Activated CD4-positive, alpha-beta memory T cell treated with anti-CD3 and anti-CD28 coated beads, Interleukin-2, amount 10 ng/mL, durations not matched to agents 7 days and 5 days (primary cell): Measurements from ENCODE around the gene AP3B1. TPM values are rescaled to one million over a fixed set of nuclear protein-coding genes. Genes with fewer than 3 reads are reported as not detected.

Experiments
- CTCF ChIA-PET: fragments of 350-600 bp; sonication (Branson Sonifier 250); formaldehyde crosslinking; loops from one replicate; lab custom pipeline; 2021; ENCODE audit warnings: antibody characterized with exemption, inconsistent platforms; lab: Charles Lee
- POLR2A ChIA-PET: fragments of 350-600 bp; sonication (Branson Sonifier 250); formaldehyde crosslinking; loops from one replicate; lab custom pipeline; 2021; ENCODE audit warnings: antibody characterized with exemption; lab: Charles Lee
- DNase-seq: peaks from one replicate; pipeline ENCODE4 v3.0.0-alpha.2; 2020
- H3K27ac Mint-ChIP-seq: one replicate; pipeline ENCODE4 v1.8.0; 2021; ENCODE audit warnings: mild to moderate bottlenecking, mixed read lengths
- H3K27me3 Mint-ChIP-seq: one replicate; pipeline ENCODE4 v1.8.0; 2021; ENCODE audit warnings: mixed read lengths
- H3K36me3 Mint-ChIP-seq: one replicate; pipeline ENCODE4 v1.8.0; 2021; ENCODE audit warnings: low read depth, mixed read lengths
- H3K4me1 Mint-ChIP-seq: one replicate; pipeline ENCODE4 v1.8.0; 2021; ENCODE audit warnings: mixed read lengths
- H3K4me3 Mint-ChIP-seq: one replicate; pipeline ENCODE4 v1.8.0; 2021; ENCODE audit warnings: mild to moderate bottlenecking, mixed read lengths
- H3K9me3 Mint-ChIP-seq: one replicate; pipeline ENCODE4 v1.8.0; 2021; ENCODE audit warnings: mixed read lengths
- total RNA-seq, 2 experiments: library from RNA; stranded (reverse); gene quantifications; one replicate each; pipeline ENCODE4 v1.2.3, GENCODE V29; 2021

Gene AP3B1
- total RNA-seq, 2 experiments from 2014 or later = 40.3 to 42.7 TPM

GRCh38 chr5:77957081-77957480 lies 337.4 kb downstream of the AP3B1 start:
- H3K36me3 Mint-ChIP-seq = no peaks in the 10 kb centered on the region
- H3K27me3 Mint-ChIP-seq = peaks cover 23% of the 10 kb centered on the region
- peaks cover 10% of the 10 kb centered on the region for H3K4me1 Mint-ChIP-seq
- CTCF ChIA-PET = no interaction called here
- H3K9me3 Mint-ChIP-seq = no peaks in the 10 kb centered on the region
- POLR2A ChIA-PET = no interaction called here
- H3K27ac Mint-ChIP-seq = no peak overlapping the region
- no peak for DNase-seq
- H3K4me3 Mint-ChIP-seq = no peak overlapping the region

- no peaks in the 10 kb centered on the region for H3K9me3 Mint-ChIP-seq
- H3K27ac Mint-ChIP-seq = no peak overlapping the region
- CTCF ChIA-PET = interaction anchor here (1.5 kb wide), 1 partner anchor 325 kb away, joined by 4 read pairs; no protein-coding TSS in a partner anchor
- no peak for DNase-seq
- H3K36me3 Mint-ChIP-seq = no peaks in the 10 kb centered on the region
- peaks cover 6% of the 10 kb centered on the region for H3K4me1 Mint-ChIP-seq
- POLR2A ChIA-PET = no interaction called here
- peaks cover 31% of the 10 kb centered on the region for H3K27me3 Mint-ChIP-seq
- H3K4me3 Mint-ChIP-seq = no peak overlapping the region
These were observed 338.9 kb downstream of the AP3B1 start for GRCh38 chr5:77955577-77955976.

- H3K9me3 Mint-ChIP-seq = no peaks in the 10 kb centered on the region
- POLR2A ChIA-PET = no interaction called here
- H3K4me3 Mint-ChIP-seq = no peak overlapping the region
- no peaks in the 10 kb centered on the region for H3K36me3 Mint-ChIP-seq
- H3K27ac Mint-ChIP-seq = no peak overlapping the region
- no peak for DNase-seq
- CTCF ChIA-PET = no interaction called here
- no peaks in the 10 kb centered on the region for H3K4me1 Mint-ChIP-seq
- peaks cover 27% of the 10 kb centered on the region for H3K27me3 Mint-ChIP-seq
These were observed 341.1 kb downstream of the AP3B1 start for GRCh38 chr5:77953374-77953773.

- H3K36me3 Mint-ChIP-seq = no peaks in the 10 kb centered on the region
- DNase-seq = no peak
- ChIA-PET CTCF (no interaction called here), POLR2A (no interaction called here)
- H3K27me3 Mint-ChIP-seq = peaks cover 26% of the 10 kb centered on the region
- H3K4me1 Mint-ChIP-seq = no peaks in the 10 kb centered on the region
- no peak overlapping the region for H3K4me3 Mint-ChIP-seq
- H3K9me3 Mint-ChIP-seq = no peaks in the 10 kb centered on the region
- no peak overlapping the region for H3K27ac Mint-ChIP-seq
These were observed 341.8 kb downstream of the AP3B1 start for GRCh38 chr5:77952636-77953212.

Other genes with a start within 250 kb of the AP3B1 start
- gene SCAMP1, start 65.9 kb upstream of the AP3B1 start, total RNA-seq = 10 to 100 TPM; 22.0 to 22.3 TPM